Type B pancreatic cell (in vitro differentiated cells): ENCODE data around the gene GRIN2C. TPM values are rescaled to one million over a fixed set of nuclear protein-coding genes. Genes with fewer than 3 reads are reported as not detected.

Experiments used
- DNase-seq: peaks from one replicate; pipeline ENCODE4 v3.0.0; 2021; ENCODE audit warnings: mixed read lengths; ENCODE audit not compliant: unreplicated experiment; ENCODE audit errors: extremely low spot score
- H3K27ac Mint-ChIP-seq: 2 replicates; pipeline ENCODE4 v1.8.0; 2021; ENCODE audit warnings: mild to moderate bottlenecking, mixed read lengths
- H3K27me3 Mint-ChIP-seq: 2 replicates; pipeline ENCODE4 v1.8.0; 2021; ENCODE audit warnings: mixed read lengths
- H3K36me3 Mint-ChIP-seq: 2 replicates; pipeline ENCODE4 v1.8.0; 2021; ENCODE audit warnings: mixed read lengths
- H3K4me1 Mint-ChIP-seq: one replicate; pipeline ENCODE4 v1.8.0; 2021; ENCODE audit warnings: mixed read lengths; ENCODE audit not compliant: unreplicated experiment
- H3K4me3 Mint-ChIP-seq: 2 replicates; pipeline ENCODE4 v1.8.0; 2021; ENCODE audit warnings: mild to moderate bottlenecking, mixed read lengths
- H3K9me3 Mint-ChIP-seq: 2 replicates; pipeline ENCODE4 v1.8.0; 2021; ENCODE audit warnings: mixed read lengths
- total RNA-seq: library from RNA; stranded (reverse); gene quantifications from 2 replicates; pipeline ENCODE4 v1.2.1, GENCODE V29; 2021; ENCODE audit warnings: low replicate concordance
- TF ChIP-seq, protein P1 (sequence below): fragments of 200-600 bp; sonication (generic); conservative IDR thresholded peaks from 2 replicates; pipeline ENCODE4 v1.5.0; 2021; ENCODE audit warnings: antibody characterized with exemption, mild to moderate bottlenecking

The GRIN2C gene
- total RNA-seq, 1 donor from 2014 or later, result 0.72 TPM

DNA sequence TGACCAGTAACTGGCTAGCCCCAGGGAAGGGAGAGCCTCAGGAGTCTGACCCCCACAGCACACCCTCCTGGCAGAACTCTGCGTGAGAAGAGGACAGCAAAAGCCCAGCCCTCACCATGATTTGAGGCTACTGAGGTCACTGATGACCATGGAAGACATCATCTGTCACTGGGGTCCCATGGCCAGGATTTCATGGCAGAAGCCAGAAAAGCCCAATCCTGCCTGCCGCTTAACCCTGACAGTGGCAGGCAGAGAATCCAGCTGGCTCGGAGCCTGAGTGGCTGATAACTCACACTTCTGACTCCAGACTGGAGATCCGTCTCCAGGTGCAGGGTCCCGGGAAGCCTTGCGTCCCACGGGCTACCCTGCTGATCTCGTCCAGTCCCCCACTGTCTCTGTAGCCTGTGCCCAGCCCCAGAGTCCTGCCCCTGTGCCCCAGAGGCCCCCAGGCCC lies 17.5 kb downstream of the GRIN2C start:
- TF ChIP-seq, protein P1, sequence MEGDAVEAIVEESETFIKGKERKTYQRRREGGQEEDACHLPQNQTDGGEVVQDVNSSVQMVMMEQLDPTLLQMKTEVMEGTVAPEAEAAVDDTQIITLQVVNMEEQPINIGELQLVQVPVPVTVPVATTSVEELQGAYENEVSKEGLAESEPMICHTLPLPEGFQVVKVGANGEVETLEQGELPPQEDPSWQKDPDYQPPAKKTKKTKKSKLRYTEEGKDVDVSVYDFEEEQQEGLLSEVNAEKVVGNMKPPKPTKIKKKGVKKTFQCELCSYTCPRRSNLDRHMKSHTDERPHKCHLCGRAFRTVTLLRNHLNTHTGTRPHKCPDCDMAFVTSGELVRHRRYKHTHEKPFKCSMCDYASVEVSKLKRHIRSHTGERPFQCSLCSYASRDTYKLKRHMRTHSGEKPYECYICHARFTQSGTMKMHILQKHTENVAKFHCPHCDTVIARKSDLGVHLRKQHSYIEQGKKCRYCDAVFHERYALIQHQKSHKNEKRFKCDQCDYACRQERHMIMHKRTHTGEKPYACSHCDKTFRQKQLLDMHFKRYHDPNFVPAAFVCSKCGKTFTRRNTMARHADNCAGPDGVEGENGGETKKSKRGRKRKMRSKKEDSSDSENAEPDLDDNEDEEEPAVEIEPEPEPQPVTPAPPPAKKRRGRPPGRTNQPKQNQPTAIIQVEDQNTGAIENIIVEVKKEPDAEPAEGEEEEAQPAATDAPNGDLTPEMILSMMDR, result no peak
- Mint-ChIP-seq H3K4me1 (peaks cover 17% of the 10 kb centered on the region), H3K27me3 (peaks cover 50% of the 10 kb centered on the region), H3K4me3 (no peak overlapping the region), H3K9me3 (no peaks in the 10 kb centered on the region), H3K36me3 (peaks cover 3% of the 10 kb centered on the region), H3K27ac (no peak overlapping the region)
- DNase-seq, result no peak

- Mint-ChIP-seq H3K36me3 (peaks cover 3% of the 10 kb centered on the region), H3K27ac (no peak overlapping the region), H3K27me3 (peaks cover 46% of the 10 kb centered on the region), H3K4me3 (peak overlapping the region; percentile 70), H3K9me3 (no peaks in the 10 kb centered on the region), H3K4me1 (peaks cover 17% of the 10 kb centered on the region)
- no peak for DNase-seq
- TF ChIP-seq, protein P1, result no peak
These were observed 18.6 kb downstream of the GRIN2C start for GRCh38 chr17:74840989-74841666.

DNA sequence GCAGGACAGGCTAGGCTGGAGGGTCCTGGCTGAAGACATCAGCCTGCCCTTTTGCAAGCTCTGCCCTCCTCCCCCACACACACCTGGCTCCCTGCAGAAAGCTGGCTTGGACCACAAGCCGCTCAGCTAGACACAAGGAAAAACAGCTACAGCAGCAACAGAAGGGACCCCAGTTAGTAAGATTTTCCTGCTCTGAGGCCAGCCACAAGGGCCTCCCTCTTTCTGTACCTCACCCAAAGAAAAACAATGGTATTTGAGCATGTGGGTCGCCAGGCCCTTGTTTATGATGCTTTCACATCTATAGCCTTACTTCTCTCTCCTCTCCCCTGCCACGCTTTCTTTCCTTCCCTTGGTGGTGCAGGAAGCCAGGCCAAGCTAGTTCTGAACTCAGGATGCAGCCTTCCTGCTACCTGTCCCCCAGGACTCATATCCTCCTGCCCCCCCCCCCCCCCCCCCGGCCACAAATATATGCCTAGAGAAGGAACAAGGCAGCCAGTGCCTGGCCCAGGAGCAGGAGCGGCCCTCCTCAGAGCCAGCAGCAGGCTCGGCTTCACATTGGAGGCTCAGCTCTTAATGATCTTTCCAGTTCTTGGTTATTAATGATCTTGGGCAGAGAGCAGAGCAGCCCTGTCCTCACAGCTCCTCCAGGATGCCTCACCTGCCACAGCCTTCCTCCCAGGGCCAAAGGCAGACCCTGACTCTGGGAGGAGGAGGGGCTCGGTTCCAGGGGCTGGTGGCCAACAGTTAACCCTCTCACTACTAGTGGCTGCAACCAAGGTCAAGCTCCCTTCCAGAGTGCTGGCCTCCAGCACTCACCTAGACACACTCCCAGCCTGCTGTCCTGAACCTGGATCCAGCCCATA lies 19.5 kb downstream of the GRIN2C start:
- Mint-ChIP-seq H3K36me3 (peaks cover 3% of the 10 kb centered on the region), H3K9me3 (no peaks in the 10 kb centered on the region), H3K4me3 (no peak overlapping the region), H3K27me3 (peaks cover 38% of the 10 kb centered on the region), H3K27ac (no peak overlapping the region), H3K4me1 (peaks cover 21% of the 10 kb centered on the region)
- TF ChIP-seq, protein P1, result no peak
- no peak for DNase-seq

DNA sequence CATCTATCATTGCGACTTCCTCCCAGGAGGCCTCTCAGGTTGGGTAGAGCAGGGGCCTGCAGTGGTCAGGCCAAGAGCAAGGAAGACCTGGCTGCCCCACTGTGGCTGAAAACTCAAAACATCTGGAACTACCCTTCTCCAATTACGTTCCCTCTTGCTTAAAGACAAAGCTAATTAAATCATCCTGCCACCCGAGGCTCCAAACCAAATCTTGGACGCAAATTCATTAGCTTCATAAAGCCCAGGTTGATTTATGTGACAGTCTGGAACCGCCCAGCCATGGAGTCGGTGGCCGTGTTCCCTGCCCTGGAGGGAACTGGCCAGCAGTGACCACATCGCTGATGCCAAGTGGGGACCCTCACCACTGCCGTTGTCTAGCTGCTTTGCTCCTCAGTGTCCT lies 21.4 kb downstream of the GRIN2C start:
- peaks cover 27% of the 10 kb centered on the region for H3K4me1 Mint-ChIP-seq
- no peak overlapping the region for H3K27ac Mint-ChIP-seq
- H3K27me3 Mint-ChIP-seq, result peaks cover 22% of the 10 kb centered on the region
- TF ChIP-seq, protein P1, result no peak
- peaks cover 3% of the 10 kb centered on the region for H3K36me3 Mint-ChIP-seq
- no peaks in the 10 kb centered on the region for H3K9me3 Mint-ChIP-seq
- DNase-seq, result no peak
- no peak overlapping the region for H3K4me3 Mint-ChIP-seq

- TF ChIP-seq, protein P1, result no peak
- Mint-ChIP-seq H3K36me3 (peaks cover 3% of the 10 kb centered on the region), H3K4me1 (peaks cover 27% of the 10 kb centered on the region), H3K9me3 (no peaks in the 10 kb centered on the region), H3K27ac (no peak overlapping the region), H3K4me3 (no peak overlapping the region), H3K27me3 (peaks cover 17% of the 10 kb centered on the region)
- DNase-seq, result no peak
These were observed 22.8 kb downstream of the GRIN2C start for GRCh38 chr17:74836691-74837467.
